HepG2 (cell line): ENCODE results near the gene MRPL42. TPM values are rescaled to one million over a fixed set of nuclear protein-coding genes. Genes with fewer than 3 reads are reported as not detected.

Experiments used
- CEBPB ChIP-seq: IDR thresholded peaks from 2 replicates; pipeline ENCODE4 v1.6.1; 2011; ENCODE audit warnings: low read depth, low read length, improper control_type of control experiment, borderline replicate concordance
- HMG20A ChIP-seq: IDR thresholded peaks from 2 replicates; pipeline ENCODE4 v1.6.1; 2016; ENCODE audit warnings: borderline replicate concordance
- MED13 ChIP-seq: sonication (generic); formaldehyde crosslinking; IDR thresholded peaks from 2 replicates; pipeline ENCODE4 v1.5.0; 2020; ENCODE audit warnings: missing genetic modification reagents
- PITX1 ChIP-seq: sonication (generic); formaldehyde crosslinking; IDR thresholded peaks from 2 replicates; pipeline ENCODE4 v1.5.1; 2020; ENCODE audit warnings: mild to moderate bottlenecking, missing genetic modification reagents
- REST ChIP-seq, 2 experiments: IDR thresholded peaks; 2 replicates each; pipeline ENCODE4 v1.6.1; 2011 to 2012; ENCODE audit warnings: low read length in 2 of 2, borderline replicate concordance in 1 of 2, low read depth in 1 of 2, mild to moderate bottlenecking in 1 of 2, moderate library complexity in 1 of 2
- REXO4 ChIP-seq: sonication (generic); formaldehyde crosslinking; IDR thresholded peaks from 2 replicates; pipeline ENCODE4 v1.8.0; 2022; ENCODE audit warnings: missing genetic modification reagents, mild to moderate bottlenecking, borderline replicate concordance
- RNF2 ChIP-seq: fragments of 450-650 bp; conservative IDR thresholded peaks from 2 replicates; pipeline ENCODE4 v1.6.1; 2016; ENCODE audit warnings: low read depth
- RXRB ChIP-seq: IDR thresholded peaks from 2 replicates; pipeline ENCODE4 v1.6.1; 2016; ENCODE audit warnings: borderline replicate concordance, missing genetic modification reagents, missing compliant biosample characterization
- TRAFD1 ChIP-seq: sonication (generic); formaldehyde crosslinking; IDR thresholded peaks from 2 replicates; pipeline ENCODE4 v1.5.1; 2020; ENCODE audit warnings: missing genetic modification reagents, mild to moderate bottlenecking, borderline replicate concordance
- ZBTB25 ChIP-seq: IDR thresholded peaks from 2 replicates; pipeline ENCODE4 v1.6.1; 2018; ENCODE audit warnings: missing genetic modification reagents
- ZKSCAN8 ChIP-seq: IDR thresholded peaks from 2 replicates; pipeline ENCODE4 v1.6.1; 2016; ENCODE audit warnings: borderline replicate concordance, missing genetic modification reagents, missing compliant biosample characterization
- ZNF205 ChIP-seq: IDR thresholded peaks from 2 replicates; pipeline ENCODE4 v1.6.1; 2018; ENCODE audit warnings: missing biosample characterization, missing genetic modification reagents
- ZNF431 ChIP-seq: sonication (generic); formaldehyde crosslinking; IDR thresholded peaks from 2 replicates; pipeline ENCODE4 v1.9.0; 2022; ENCODE audit warnings: missing genetic modification reagents, low read depth, mild to moderate bottlenecking, borderline replicate concordance
- ZNF563 ChIP-seq: sonication (generic); formaldehyde crosslinking; IDR thresholded peaks from 2 replicates; pipeline ENCODE4 v1.8.0; 2022; ENCODE audit warnings: mild to moderate bottlenecking, moderate library complexity, missing genetic modification reagents
- ZNF710 ChIP-seq: sonication (generic); formaldehyde crosslinking; IDR thresholded peaks from 2 replicates; pipeline ENCODE4 v1.5.0; 2020; ENCODE audit warnings: mild to moderate bottlenecking, missing genetic modification reagents, borderline replicate concordance
- ZNF740 ChIP-seq: sonication (generic); formaldehyde crosslinking; IDR thresholded peaks from 2 replicates; pipeline ENCODE4 v1.4.0; 2020; ENCODE audit warnings: missing genetic modification reagents
- ZNF792 ChIP-seq: IDR thresholded peaks from 2 replicates; pipeline ENCODE4 v1.6.1; 2016
- ZNF816 ChIP-seq: sonication (generic); formaldehyde crosslinking; IDR thresholded peaks from 2 replicates; pipeline ENCODE4 v1.8.0; 2022; ENCODE audit warnings: missing genetic modification reagents, mild to moderate bottlenecking, borderline replicate concordance
- polyA plus RNA-seq, 8 experiments: library from polyadenylated mRNA; depleted of rRNA in 3 of 8; stranded (reverse) in 7 of 8; unstranded in 1 of 8; fragments of >200 nt; fragmentation: Illumina TruSeq in 4 of 8; extraction: Trizol in 4 of 8; gene quantifications; 2 replicates each; pipeline versions ENCODE4 v1.2.1 to v1.2.3, GENCODE V29; 2011 to 2016; ENCODE audit warnings: low read depth in 4 of 8, missing spikeins in 1 of 8, mixed read lengths in 1 of 8; ENCODE audit not compliant: insufficient read depth in 1 of 8
- total RNA-seq, 5 experiments: library from RNA; depleted of rRNA; stranded (reverse); fragments of >200 nt; fragmentation: Illumina TruSeq; extraction: Trizol; gene quantifications; 2 replicates each; pipeline ENCODE4 v1.2.3, GENCODE V29; 2016; ENCODE audit warnings: low read depth in 1 of 5

The MRPL42 gene
- total and polyA plus RNA-seq, 2 of the 13 experiments (the other 11 are each of a cell fraction or from before 2014, with no cell fraction given), result 93.3 to 148 TPM

GRCh38 chr12:93563807-93564538 lies 96.7 kb downstream of the MRPL42 start (continued):
- 0 out of 2 replicates have a peak, but pooled peaks have one; percentile 47 for TF ChIP-seq ZNF431
- peak; percentile 95 for TF ChIP-seq RXRB (CRISPR knock-in tag)
- peak; percentile 98 for TF ChIP-seq HMG20A (CRISPR knock-in tag)
- peak; percentile 75; the same call in 1 of the 2 replicates for TF ChIP-seq ZKSCAN8 (CRISPR knock-in tag)
- peak; percentile 79 for TF ChIP-seq ZNF205
- TF ChIP-seq REST (IDR thresholded peaks at IDR 0.05; ENCODE audit: borderline replicate concordance in 1 of 2, low read depth in 1 of 2, low read length in 2 of 2), result peak in 1 of 2 experiments; percentile 62; a peak in 1 of 4 replicates
- TF ChIP-seq MED13 (CRISPR knock-in tag), result 0 out of 2 replicates have a peak, but pooled peaks have one; percentile 38
- no peak for TF ChIP-seq REXO4 (CRISPR knock-in tag)
- 0 out of 2 replicates have a peak, but pooled peaks have one; percentile 70 for TF ChIP-seq RNF2
- no peak for TF ChIP-seq ZNF816
- no peak for TF ChIP-seq TRAFD1 (CRISPR knock-in tag)
- no peak for TF ChIP-seq ZNF563 (CRISPR knock-in tag)
- TF ChIP-seq ZNF792, result peak; percentile 24; the same call in 1 of the 2 replicates
- TF ChIP-seq ZNF740 (CRISPR knock-in tag), result 0 out of 2 replicates have a peak, but pooled peaks have one; percentile 52
- TF ChIP-seq ZBTB25 (CRISPR knock-in tag), result peak; percentile 77; the same call in 1 of the 2 replicates
- peak; percentile 88 for TF ChIP-seq CEBPB
- peak; percentile 82; the same call in 1 of the 2 replicates for TF ChIP-seq ZNF710 (CRISPR knock-in tag)
- peak; percentile 95 for TF ChIP-seq PITX1 (CRISPR knock-in tag)
